Measurements from ENCODE around the gene PRPSAP1.

PRPSAP1 gene

DNA sequence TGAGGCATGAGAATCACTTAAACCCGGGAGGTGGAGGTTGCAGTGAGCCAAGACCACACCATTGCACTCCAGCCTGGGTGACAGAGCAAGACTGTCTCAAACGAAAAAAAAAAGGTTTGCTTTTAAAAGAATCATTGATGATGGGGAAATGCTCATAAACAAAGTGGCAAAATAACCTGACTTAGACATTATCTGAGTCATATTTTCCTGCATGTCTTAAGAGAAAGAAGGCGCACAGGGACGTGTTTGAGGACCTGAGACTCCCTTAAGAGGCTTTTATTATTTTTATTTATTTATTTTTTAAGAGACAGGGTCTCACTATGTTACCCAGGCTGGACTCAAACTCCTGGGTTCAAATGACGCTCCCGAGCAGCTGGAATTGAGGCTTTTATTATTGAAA, 5.7 kb upstream of the PRPSAP1 start:
- Histone ChIP-seq H3K4me3 (ENCODE audit: low read depth, low read length) (no peak overlapping the region), H3K4me2 (ENCODE audit: low read length) (no peak overlapping the region), H3K27me3 (ENCODE audit: control insufficient read depth, insufficient read depth, low read length) (no peaks in the 10 kb centered on the region), H3K36me3 (ENCODE audit: control insufficient read depth, insufficient read depth, low read length) (no peaks in the 10 kb centered on the region), H3K9me3 (ENCODE audit: control insufficient read depth, low read length) (no peaks in the 10 kb centered on the region), H2AFZ (no peak overlapping the region), H3K79me2 (no peaks in the 10 kb centered on the region), H3K27ac (no peak overlapping the region), H3K9ac (no peak overlapping the region), H3K4me1 (no peaks in the 10 kb centered on the region)
- TF ChIP-seq, protein P1, sequence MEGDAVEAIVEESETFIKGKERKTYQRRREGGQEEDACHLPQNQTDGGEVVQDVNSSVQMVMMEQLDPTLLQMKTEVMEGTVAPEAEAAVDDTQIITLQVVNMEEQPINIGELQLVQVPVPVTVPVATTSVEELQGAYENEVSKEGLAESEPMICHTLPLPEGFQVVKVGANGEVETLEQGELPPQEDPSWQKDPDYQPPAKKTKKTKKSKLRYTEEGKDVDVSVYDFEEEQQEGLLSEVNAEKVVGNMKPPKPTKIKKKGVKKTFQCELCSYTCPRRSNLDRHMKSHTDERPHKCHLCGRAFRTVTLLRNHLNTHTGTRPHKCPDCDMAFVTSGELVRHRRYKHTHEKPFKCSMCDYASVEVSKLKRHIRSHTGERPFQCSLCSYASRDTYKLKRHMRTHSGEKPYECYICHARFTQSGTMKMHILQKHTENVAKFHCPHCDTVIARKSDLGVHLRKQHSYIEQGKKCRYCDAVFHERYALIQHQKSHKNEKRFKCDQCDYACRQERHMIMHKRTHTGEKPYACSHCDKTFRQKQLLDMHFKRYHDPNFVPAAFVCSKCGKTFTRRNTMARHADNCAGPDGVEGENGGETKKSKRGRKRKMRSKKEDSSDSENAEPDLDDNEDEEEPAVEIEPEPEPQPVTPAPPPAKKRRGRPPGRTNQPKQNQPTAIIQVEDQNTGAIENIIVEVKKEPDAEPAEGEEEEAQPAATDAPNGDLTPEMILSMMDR (IDR thresholded peaks at IDR 0.05): no peak

DNA sequence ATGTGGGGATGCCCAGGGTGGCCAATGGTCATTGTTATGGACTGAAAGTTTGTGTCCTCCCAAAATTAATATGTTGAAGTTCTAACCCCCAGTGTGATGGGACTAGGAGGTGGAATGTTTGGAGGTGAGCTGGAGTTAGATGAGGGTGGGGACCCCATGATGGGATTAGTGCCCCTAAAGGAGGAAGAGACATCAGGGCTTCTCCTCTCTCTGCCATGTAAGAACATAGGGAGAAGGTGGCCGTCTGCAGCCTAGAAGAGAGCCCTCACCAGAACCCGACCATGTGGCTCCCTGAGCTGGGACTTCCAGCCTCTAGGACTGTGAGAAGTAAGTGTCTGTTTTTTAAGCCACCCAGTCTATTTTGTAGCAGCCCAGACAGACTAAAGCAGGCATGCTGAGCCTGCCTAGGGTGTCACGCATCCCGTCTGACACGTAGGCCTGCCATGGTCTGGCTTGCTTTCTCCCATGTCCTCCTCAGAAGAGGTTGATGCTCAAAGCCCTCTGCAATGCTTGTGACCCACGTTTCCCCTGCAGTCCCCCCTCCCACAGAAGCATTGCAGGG, 4.0 kb upstream of the PRPSAP1 start:
- Histone ChIP-seq H3K27me3 (ENCODE audit: control insufficient read depth, insufficient read depth, low read length) (no peaks in the 10 kb centered on the region), H3K79me2 (peaks cover 6% of the 10 kb centered on the region), H3K4me3 (ENCODE audit: low read depth, low read length) (no peak overlapping the region), H3K4me1 (no peaks in the 10 kb centered on the region), H3K9me3 (ENCODE audit: control insufficient read depth, low read length) (no peaks in the 10 kb centered on the region), H2AFZ (no peak overlapping the region), H3K27ac (no peak overlapping the region), H3K9ac (no peak overlapping the region), H3K4me2 (ENCODE audit: low read length) (no peak overlapping the region), H3K36me3 (ENCODE audit: control insufficient read depth, insufficient read depth, low read length) (no peaks in the 10 kb centered on the region)
- TF ChIP-seq, protein P1 (IDR thresholded peaks at IDR 0.05): no peak

DNA sequence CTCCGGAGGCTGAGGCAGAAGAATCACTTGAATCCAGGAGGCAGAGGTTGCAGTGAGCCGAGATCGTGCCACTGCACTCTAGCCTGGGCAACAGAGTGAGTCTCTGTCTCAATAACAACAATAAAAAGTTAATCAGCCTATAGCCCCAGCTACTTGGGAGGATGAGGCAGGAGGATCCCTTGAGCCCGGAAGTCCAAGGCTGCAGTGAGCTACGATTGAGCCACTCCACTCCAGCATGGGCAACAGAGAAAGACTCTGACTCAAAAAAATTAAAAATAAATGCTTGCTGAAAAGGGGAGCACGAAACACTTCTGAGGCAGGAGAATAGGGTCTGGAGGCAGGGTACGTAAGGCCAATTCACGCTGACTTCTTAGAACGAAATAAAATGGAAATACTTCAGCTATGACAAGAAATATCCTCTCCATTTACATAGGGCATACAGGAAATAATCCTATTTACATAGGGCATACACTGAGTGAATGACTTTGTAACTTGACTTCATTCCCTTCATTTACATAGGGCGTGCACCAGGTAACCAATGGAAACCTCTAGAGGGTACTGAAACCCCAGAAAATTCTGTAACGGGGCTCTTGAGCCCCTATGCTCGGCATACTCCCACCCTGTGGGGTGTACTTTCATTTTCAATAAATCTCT, 3.2 kb upstream of the PRPSAP1 start:
- Histone ChIP-seq H3K4me1 (no peaks in the 10 kb centered on the region), H3K9ac (no peak overlapping the region), H3K4me3 (ENCODE audit: low read depth, low read length) (no peak overlapping the region), H3K27ac (no peak overlapping the region), H3K79me2 (peaks cover 6% of the 10 kb centered on the region), H3K27me3 (ENCODE audit: control insufficient read depth, insufficient read depth, low read length) (no peaks in the 10 kb centered on the region), H2AFZ (no peak overlapping the region), H3K9me3 (ENCODE audit: control insufficient read depth, low read length) (no peaks in the 10 kb centered on the region), H3K36me3 (ENCODE audit: control insufficient read depth, insufficient read depth, low read length) (no peaks in the 10 kb centered on the region), H3K4me2 (ENCODE audit: low read length) (no peak overlapping the region)
- TF ChIP-seq, protein P1 (IDR thresholded peaks at IDR 0.05): no peak

DNA sequence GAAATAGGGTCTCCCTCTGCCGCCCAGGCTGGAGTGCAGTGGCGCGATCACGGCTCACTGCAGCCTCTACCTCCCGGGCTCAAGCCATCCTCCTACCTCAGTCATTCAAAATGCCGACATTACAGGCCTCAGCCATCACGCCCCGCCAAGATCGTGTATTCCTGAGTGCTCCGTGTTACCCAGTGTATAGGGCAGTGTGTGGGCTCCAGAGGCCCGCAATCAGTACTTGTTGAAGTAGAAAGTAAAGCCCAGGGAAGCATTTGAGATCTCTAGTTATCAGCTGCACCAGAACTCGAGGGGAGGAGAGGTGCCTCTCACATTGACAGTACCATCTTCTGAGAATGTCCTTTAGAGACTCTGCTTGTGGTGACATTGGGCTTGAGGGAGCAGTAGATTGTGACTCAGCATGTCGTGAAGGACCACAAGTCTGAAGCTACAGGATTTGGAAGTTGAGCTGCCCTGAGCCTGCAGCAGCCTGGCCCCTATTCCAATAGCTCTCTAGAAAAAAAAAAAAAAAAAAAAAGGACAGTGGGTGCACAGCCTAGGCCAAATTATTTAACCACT, 1.1 kb upstream of the PRPSAP1 start:
- Histone ChIP-seq H3K9ac (no peak overlapping the region), H3K27me3 (ENCODE audit: control insufficient read depth, insufficient read depth, low read length) (no peaks in the 10 kb centered on the region), H3K36me3 (ENCODE audit: control insufficient read depth, insufficient read depth, low read length) (no peaks in the 10 kb centered on the region), H3K27ac (no peak overlapping the region), H2AFZ (peak overlapping the region; percentile 45), H3K79me2 (peaks cover 14% of the 10 kb centered on the region), H3K4me2 (ENCODE audit: low read length) (no peak overlapping the region), H3K4me1 (no peaks in the 10 kb centered on the region), H3K4me3 (ENCODE audit: low read depth, low read length) (no peak overlapping the region), H3K9me3 (ENCODE audit: control insufficient read depth, low read length) (no peaks in the 10 kb centered on the region)
- TF ChIP-seq, protein P1 (IDR thresholded peaks at IDR 0.05): no peak

All from parathyroid adenoma (tissue), 2 donors.